Effector CD4-positive, alpha-beta T cell (primary cell): Measurements from ENCODE around the gene CGRRF1.

Experiments used
- DNase-seq: peaks from one replicate; pipeline ENCODE4 v3.0.0-alpha.2; 2020

The CGRRF1 gene

GRCh38 chr14:54580933-54581332 is 71.2 kb downstream of the CGRRF1 start:
- DNase-seq, result no peak

DNA sequence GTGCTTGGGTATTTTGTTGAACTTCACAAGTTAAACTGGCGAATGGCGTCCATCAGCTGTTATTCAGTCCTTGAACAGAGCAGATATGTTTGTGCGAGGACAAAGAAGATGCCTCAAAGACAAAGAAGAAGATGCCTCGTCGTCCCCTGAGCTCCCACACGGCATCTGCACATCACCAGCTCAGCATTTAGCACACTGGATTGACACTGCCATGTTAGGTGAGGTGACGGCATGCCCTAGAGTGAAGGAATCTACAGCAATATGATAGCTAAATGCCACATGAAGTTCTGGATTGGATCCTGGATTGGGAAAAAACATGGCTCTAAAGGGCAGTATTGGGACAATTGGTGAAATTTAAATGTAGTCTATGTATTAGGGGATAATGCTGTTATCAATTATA is 72.6 kb downstream of the CGRRF1 start:
- DNase-seq, result no peak

- no peak for DNase-seq
These were observed 74.4 kb downstream of the CGRRF1 start for GRCh38 chr14:54584097-54584496.

GRCh38 chr14:54585214-54585613 is 75.5 kb downstream of the CGRRF1 start:
- DNase-seq, result no peak
